ENCODE results near the gene CEPT1.

CEPT1 gene

GRCh38 chr1:111147948-111148347 lies 7.9 kb downstream of the CEPT1 start:
- no peak for DNase-seq

DNA sequence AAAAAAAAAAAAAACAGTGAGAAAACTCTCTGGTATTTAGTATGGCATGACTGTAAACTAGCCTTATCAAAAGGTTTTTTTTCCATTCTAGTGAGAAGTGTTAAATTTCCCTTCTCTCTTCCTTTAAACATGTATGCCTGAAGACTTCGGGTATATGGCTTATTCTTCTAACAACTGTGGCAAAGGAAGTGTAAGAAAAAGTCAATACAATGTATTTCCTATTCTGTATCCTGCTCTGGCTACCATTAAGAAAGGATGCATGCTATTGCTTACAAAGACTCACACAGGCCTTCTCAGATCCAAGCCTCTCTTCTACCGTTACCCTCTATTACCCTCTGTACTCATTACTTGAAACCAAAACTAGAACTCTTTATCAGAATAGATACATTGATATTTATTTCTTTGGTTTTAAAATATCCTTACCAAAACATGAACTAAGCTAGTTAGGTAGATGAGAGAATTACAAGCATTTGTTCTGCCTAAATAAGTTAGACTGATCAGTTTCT lies 8.4 kb downstream of the CEPT1 start:
- DNase-seq, result no peak

GRCh38 chr1:111151838-111152237 lies 11.8 kb downstream of the CEPT1 start:
- no peak for DNase-seq

DNA sequence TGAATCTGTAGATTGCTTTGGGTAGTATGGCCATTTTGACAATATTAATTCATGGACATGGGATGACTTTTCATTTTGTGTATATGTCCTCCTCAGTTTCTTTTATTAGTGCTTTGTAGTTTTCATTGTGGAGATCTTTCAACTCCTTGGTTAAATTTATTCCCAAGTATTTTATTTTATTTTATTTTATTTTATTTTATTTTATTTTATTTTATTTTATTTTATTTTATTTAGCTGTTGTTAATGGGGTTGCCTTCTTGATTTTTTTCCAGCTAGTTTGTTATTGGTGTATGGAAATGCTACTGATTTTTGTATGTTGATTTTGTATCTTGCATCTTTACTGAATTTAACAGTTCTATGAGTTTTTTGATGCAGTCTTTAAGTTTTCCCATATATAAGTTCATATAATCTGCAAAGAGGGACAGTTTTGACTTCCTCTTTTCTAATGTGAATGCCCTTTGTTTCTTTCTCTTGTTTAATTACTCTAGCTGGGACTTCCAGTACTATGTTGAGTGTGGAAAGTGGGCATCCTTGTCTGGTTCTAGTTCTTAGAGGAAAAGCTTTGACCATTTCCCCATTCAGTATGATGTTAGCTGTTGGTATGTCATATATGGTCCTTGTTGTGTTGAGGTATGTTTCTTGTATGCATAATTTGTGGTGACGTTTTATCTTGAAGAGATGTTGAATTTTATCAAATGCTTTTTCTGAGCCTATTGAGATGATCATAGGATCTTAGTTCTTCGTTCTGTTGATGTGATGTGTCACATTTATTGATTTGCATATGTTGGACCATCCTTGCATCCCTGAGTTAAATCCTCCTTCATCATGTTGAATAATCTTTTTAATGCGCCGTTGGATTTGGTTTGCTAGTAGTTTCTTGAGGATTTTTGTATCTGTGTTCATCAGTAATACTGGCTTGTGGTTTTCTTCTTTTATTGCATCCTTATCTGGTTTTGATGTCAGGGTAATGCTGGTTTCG lies 14.3 kb downstream of the CEPT1 start:
- DNase-seq, result no peak

GRCh38 chr1:111157431-111157830 lies 17.4 kb downstream of the CEPT1 start:
- no peak for DNase-seq

- DNase-seq, result no peak
Measured at GRCh38 chr1:111161843-111162487, 21.9 kb downstream of the CEPT1 start.

GRCh38 chr1:111162488-111162880 lies 22.5 kb downstream of the CEPT1 start:
- no peak for DNase-seq

DNA sequence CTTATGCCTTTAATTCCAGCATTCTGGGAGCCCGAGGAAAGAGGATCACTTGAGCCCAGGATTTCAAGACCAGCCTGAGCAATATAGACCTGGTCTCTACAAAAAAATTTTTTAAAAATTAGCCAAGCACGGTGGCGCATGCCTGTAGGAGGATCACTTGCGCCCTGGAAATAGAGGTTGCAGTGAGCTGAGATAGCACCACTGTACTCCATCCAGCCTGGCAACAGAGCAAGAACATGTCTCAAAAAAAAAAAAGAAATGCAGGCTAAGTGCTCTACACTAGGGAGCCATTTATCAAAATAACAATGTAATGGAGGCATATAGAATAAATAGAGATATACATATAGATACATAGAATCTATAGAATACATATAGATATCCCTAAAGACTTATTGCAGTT lies 23.3 kb downstream of the CEPT1 start:
- no peak for DNase-seq

- no peak for DNase-seq
Measured at GRCh38 chr1:111164151-111164550, 24.1 kb downstream of the CEPT1 start.

DNA sequence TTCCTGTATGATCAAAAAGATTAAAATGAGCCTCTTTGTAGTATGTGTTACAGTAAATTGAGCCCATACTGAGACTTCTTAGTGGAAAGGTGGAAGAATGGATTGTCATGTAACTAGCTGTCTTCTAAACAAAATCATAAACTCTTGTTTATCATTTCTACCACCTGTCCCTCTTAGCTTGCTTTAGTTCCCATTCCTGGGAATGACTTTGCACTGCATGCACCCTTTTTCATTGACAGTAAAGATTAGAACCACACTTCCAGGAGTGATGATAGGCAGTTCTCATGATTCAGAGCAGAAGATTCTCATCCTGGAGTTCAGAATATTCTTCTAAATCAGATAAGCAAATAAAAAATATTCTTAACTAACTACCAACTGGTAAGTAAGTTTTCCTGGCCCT lies 32.4 kb downstream of the CEPT1 start:
- DNase-seq, result no peak

DNA sequence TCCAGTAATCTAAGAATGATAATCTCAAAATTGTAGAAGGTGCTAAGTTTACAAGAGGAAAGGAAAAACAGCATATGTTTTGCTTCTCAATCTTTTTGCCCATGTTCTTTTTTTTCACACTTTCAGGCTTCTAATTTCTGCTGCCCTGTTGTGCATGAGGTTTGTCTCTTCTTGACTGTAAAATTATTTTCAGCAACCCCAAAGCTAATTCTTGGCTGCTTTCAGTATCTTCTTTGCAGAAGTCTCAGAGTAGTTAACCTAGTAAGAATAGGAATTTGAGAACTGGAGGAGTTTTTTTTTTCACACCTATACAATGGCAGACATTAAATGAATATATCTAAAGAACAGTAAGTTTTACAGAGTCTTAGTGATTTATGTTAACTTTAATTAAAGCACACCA lies 34.0 kb downstream of the CEPT1 start:
- no peak for DNase-seq

- DNase-seq, result no peak
Measured at GRCh38 chr1:111175349-111175748, 35.3 kb downstream of the CEPT1 start.

DNA sequence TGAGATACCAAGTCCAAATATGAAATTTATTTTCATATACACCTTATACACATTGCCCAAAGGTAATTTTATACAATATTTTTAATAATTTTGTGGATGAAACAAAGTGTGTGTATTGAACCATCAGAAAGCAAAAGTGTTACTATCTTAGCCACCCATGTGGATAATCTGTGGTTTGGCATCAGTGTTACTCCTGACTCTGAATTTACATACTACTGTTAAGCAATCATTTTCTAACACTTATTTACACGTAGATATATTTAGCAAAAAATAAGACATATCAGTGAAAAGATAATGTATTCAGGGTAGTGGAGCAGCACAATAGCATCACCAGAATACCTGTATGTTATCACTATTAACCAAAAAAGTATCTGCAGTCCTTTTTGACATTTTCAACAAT lies 36.7 kb downstream of the CEPT1 start:
- DNase-seq, result no peak

GRCh38 chr1:111179968-111180533 lies 40.0 kb downstream of the CEPT1 start:
- DNase-seq, result no peak

DNA sequence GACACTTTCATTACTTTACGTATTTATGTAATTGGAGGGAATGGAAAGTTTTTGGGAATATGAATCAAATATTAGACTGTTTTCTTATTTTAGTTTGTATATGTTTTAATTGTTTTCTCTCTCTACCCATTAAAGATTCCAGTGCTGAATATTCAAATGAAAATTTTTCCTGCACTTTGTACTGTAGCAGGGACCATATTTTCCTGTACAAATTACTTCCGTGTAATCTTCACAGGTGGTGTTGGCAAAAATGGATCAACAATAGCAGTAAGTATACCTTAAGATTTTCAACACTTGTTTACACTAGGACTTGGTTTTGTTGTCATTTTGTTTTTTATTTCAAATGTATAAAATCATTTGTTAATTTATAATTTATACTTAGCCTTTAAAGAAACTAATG lies 42.0 kb downstream of the CEPT1 start:
- no peak for DNase-seq

- no peak for DNase-seq
Measured at GRCh38 chr1:111183308-111184069, 43.5 kb downstream of the CEPT1 start.

DNA sequence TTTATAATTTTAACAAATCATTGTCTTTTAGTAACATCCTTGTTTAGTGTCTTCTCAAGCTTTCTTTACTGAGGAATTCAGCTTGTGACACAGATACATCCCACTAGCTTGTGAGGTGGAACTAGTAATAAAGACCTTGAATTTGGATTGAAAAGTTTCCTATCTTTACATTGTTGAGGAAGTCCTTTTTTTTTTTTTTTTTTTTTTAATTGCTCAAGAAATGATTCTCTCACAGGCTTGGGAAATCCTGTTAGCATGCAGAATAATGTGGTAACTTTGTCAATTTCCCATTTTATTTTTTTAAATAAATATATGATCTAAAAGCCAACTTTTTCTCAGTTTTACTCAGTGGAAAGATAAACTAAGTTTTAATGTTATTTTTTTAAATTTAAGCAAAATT lies 44.6 kb downstream of the CEPT1 start:
- DNase-seq, result no peak

- DNase-seq, result no peak
Measured at GRCh38 chr1:111190931-111191451, 51.0 kb downstream of the CEPT1 start.

DNA sequence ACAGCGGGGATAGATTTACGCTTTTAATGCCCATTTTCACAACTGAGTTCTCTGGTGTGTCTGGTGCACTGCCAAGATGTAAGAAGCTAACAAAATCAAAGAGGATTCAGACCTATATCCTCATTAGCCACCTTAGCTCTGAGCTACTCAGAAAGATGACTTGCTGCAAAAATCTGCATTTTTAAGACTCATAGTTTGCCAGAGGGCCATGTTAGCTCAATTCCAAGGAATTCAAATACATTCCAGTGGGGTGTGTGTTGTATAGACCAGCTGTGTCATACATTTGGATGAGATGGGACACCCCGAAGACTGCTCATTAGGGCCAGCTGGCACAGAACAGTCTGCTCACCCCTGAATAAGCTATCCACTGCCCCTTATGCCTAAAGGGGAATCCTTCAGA lies 51.5 kb downstream of the CEPT1 start:
- no peak for DNase-seq

GRCh38 chr1:111192074-111192473 lies 52.1 kb downstream of the CEPT1 start:
- DNase-seq, result no peak

DNA sequence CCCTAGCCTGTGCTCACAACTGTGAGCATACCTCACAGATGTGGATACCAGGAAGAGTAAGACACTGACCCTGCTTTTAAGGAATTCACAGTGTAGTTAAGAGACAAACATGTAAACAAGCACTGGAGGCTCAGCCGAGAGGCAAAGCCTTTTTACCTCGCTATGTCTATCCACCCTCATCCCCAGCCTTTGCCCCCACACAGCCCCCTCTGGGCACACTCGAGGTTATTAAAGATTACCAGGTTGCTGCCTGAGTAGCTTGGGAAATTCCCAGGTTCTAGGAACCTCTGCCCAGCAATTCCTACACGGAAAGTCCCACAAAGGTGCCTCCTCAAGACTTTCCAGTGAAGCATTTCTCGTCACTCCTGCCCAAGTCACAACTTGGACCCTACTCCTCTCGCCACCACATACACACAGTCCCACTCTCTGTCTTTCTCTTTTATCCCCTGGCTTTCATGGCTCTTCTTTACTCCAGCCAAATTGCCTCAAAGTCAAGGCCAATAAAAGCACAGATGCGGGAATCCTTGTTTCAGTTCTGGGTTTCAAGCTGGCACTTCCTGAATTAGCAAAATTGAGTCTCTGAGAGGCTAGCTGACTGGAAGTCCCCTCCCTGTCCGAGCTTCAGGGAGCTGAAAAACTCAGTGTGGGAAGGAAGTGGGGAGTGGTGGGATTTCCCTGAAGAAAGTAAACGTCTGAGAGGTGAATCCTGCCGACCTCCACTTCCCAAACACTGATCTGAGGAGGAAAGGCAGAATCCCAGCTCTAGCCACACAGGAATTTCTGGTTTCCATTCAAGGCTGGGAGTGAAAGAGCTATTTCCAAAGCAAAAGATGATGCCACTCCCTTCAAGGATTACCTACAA lies 52.9 kb downstream of the CEPT1 start:
- DNase-seq, result peak; percentile 39 to 45

All from CD4-positive, alpha-beta T cell treated with Interleukin-4 for 1 hour (primary cell).